Upper lobe of left lung (tissue), 4 donors: ENCODE measurements around the gene NXPH1.

Experiments
- CTCF ChIP-seq, 6 experiments: fragments of 450-650 bp in 4 of 6; fragments of 200-600 bp in 2 of 6; sonication (generic) in 2 of 6; IDR thresholded peaks; one replicate each; pipeline ENCODE4 v1.5.1; 2016 to 2019; ENCODE audit warnings: antibody characterized with exemption in 6 of 6
- EP300 ChIP-seq, 4 donors: sonication (generic); formaldehyde crosslinking; IDR thresholded peaks; one replicate each; pipeline ENCODE4 v1.5.1; 2017; ENCODE audit warnings: antibody characterized with exemption in 4 of 4, control low read depth in 2 of 4
- POLR2A ChIP-seq, 4 donors: fragments of 450-650 bp; IDR thresholded peaks; one replicate each; pipeline ENCODE4 v1.5.1; 2016 to 2017; ENCODE audit warnings: antibody characterized with exemption in 4 of 4, mild to moderate bottlenecking in 2 of 4
- POLR2AphosphoS5 ChIP-seq, 2 donors: sonication (generic); formaldehyde crosslinking; IDR thresholded peaks; one replicate each; pipeline ENCODE4 v1.5.1; 2017; ENCODE audit warnings: antibody characterized with exemption in 2 of 2

- TF ChIP-seq EP300 (IDR thresholded peaks at IDR 0.05) = no peak
- TF ChIP-seq CTCF (IDR thresholded peaks at IDR 0.05) = no peak
- no peak for TF ChIP-seq POLR2A (IDR thresholded peaks at IDR 0.05)
- TF ChIP-seq POLR2AphosphoS5 (IDR thresholded peaks at IDR 0.05) = no peak
These were observed 47.1 kb downstream of the NXPH1 start for GRCh38 chr7:8480527-8480926.
